Neural progenitor cell (in vitro differentiated cells): ENCODE measurements around the gene CACHD1. TPM values are rescaled to one million over a fixed set of nuclear protein-coding genes. Genes with fewer than 3 reads are reported as not detected.

Experiments
- DNase-seq: peaks from one replicate; pipeline ENCODE4 v3.0.0-alpha.2; 2016; ENCODE audit warnings: low spot score
- H2AFZ ChIP-seq: fragments of 200-600 bp; sonication (generic); replicated peaks from 2 replicates; pipeline ENCODE4 v1.6.1; 2016; ENCODE audit warnings: antibody characterized with exemption
- H3F3A ChIP-seq: fragments of 200-600 bp; sonication (generic); 2 replicates; pipeline ENCODE4 v1.6.1; 2016; ENCODE audit warnings: antibody characterized with exemption, low read depth
- H3K27ac ChIP-seq: fragments of 200-600 bp; sonication (generic); 2 replicates; pipeline ENCODE4 v1.5.1; 2016; ENCODE audit warnings: mild to moderate bottlenecking
- H3K27me3 ChIP-seq: fragments of 200-600 bp; sonication (generic); 2 replicates; pipeline ENCODE4 v1.6.1; 2016; ENCODE audit warnings: mild to moderate bottlenecking, moderate library complexity
- H3K36me3 ChIP-seq: fragments of 200-600 bp; sonication (generic); 2 replicates; pipeline ENCODE4 v1.5.1; 2016
- H3K4me1 ChIP-seq: fragments of 200-600 bp; sonication (generic); 2 replicates; pipeline ENCODE4 v1.6.1; 2016; ENCODE audit warnings: mixed run types
- H3K4me2 ChIP-seq: fragments of 200-600 bp; sonication (generic); 2 replicates; pipeline ENCODE4 v1.6.1; 2016
- H3K4me3 ChIP-seq: fragments of 200-600 bp; sonication (generic); 2 replicates; pipeline ENCODE4 v1.5.1; 2016
- H3K79me2 ChIP-seq: fragments of 200-600 bp; sonication (generic); 2 replicates; pipeline ENCODE4 v1.6.1; 2016; ENCODE audit warnings: low read depth
- H3K9ac ChIP-seq: fragments of 200-600 bp; sonication (generic); 2 replicates; pipeline ENCODE4 v1.6.1; 2016
- H3K9me3 ChIP-seq: fragments of 200-600 bp; sonication (generic); 2 replicates; pipeline ENCODE4 v1.5.1; 2016; ENCODE audit warnings: low read depth
- H4K20me1 ChIP-seq: fragments of 200-600 bp; sonication (generic); 2 replicates; pipeline ENCODE4 v1.6.1; 2016; ENCODE audit warnings: low read depth
- H3K27ac Mint-ChIP-seq: 3 replicates; pipeline ENCODE4 v1.8.0; 2021; ENCODE audit warnings: mixed read lengths
- H3K27me3 Mint-ChIP-seq: 2 replicates; pipeline ENCODE4 v1.8.0; 2022; ENCODE audit warnings: low read depth, mild to moderate bottlenecking, inconsistent platforms, moderate library complexity, mixed read lengths; ENCODE audit not compliant: insufficient read depth
- H3K36me3 Mint-ChIP-seq: 3 replicates; pipeline ENCODE4 v1.8.0; 2021; ENCODE audit warnings: mixed read lengths
- H3K4me1 Mint-ChIP-seq: 3 replicates; pipeline ENCODE4 v1.8.0; 2021; ENCODE audit warnings: mixed read lengths
- H3K4me3 Mint-ChIP-seq: 3 replicates; pipeline ENCODE4 v1.8.0; 2021; ENCODE audit warnings: mild to moderate bottlenecking, moderate library complexity, mixed read lengths
- H3K9me3 Mint-ChIP-seq: 3 replicates; pipeline ENCODE4 v1.8.0; 2020; ENCODE audit warnings: mixed read lengths
- EZH2 ChIP-seq: fragments of 200-600 bp; sonication (generic); IDR thresholded peaks from 2 replicates; pipeline ENCODE4 v1.6.1; 2017; ENCODE audit warnings: antibody characterized with exemption, mild to moderate bottlenecking, moderate library complexity
- EZH2phosphoT487 ChIP-seq: fragments of 200-600 bp; sonication (generic); IDR thresholded peaks from 2 replicates; pipeline ENCODE4 v1.6.1; 2017; ENCODE audit warnings: antibody characterized with exemption
- total RNA-seq: library from RNA; depleted of rRNA; stranded (reverse); fragments of >200 nt; gene quantifications from 2 replicates; pipeline ENCODE4 v1.2.3, GENCODE V29; 2015; ENCODE audit warnings: low replicate concordance
- TF ChIP-seq, protein P1 (sequence below): fragments of 200-600 bp; sonication (generic); IDR thresholded peaks from 2 replicates; pipeline ENCODE4 v1.5.1; 2017; ENCODE audit warnings: antibody characterized with exemption, mild to moderate bottlenecking

Gene CACHD1
- total RNA-seq, 1 donor from 2014 or later: 61.0 TPM

- no peaks in the 10 kb centered on the region for H3K9me3 ChIP-seq
- peak overlapping the region; percentile 92 for H3K4me3 ChIP-seq
- no peaks in the 10 kb centered on the region for H3K9me3 Mint-ChIP-seq
- peak overlapping the region; percentile 14 for H3K27ac ChIP-seq
- H3K27me3 Mint-ChIP-seq: peaks cover 7% of the 10 kb centered on the region
- H3F3A ChIP-seq: peaks cover 42% of the 10 kb centered on the region
- H3K4me3 Mint-ChIP-seq: peak overlapping the region; percentile 97
- H3K4me2 ChIP-seq: peak overlapping the region; percentile 97
- peak overlapping the region; percentile 82 for H3K27ac Mint-ChIP-seq
- TF ChIP-seq, protein P1, sequence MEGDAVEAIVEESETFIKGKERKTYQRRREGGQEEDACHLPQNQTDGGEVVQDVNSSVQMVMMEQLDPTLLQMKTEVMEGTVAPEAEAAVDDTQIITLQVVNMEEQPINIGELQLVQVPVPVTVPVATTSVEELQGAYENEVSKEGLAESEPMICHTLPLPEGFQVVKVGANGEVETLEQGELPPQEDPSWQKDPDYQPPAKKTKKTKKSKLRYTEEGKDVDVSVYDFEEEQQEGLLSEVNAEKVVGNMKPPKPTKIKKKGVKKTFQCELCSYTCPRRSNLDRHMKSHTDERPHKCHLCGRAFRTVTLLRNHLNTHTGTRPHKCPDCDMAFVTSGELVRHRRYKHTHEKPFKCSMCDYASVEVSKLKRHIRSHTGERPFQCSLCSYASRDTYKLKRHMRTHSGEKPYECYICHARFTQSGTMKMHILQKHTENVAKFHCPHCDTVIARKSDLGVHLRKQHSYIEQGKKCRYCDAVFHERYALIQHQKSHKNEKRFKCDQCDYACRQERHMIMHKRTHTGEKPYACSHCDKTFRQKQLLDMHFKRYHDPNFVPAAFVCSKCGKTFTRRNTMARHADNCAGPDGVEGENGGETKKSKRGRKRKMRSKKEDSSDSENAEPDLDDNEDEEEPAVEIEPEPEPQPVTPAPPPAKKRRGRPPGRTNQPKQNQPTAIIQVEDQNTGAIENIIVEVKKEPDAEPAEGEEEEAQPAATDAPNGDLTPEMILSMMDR: no peak
- TF ChIP-seq EZH2: no peak
- TF ChIP-seq EZH2phosphoT487: no peak
- peaks cover 56% of the 10 kb centered on the region for H4K20me1 ChIP-seq
- peaks cover 41% of the 10 kb centered on the region for H3K4me1 Mint-ChIP-seq
- no peak overlapping the region for H2AFZ ChIP-seq
- peak; percentile 30 for DNase-seq
- no peaks in the 10 kb centered on the region for H3K36me3 ChIP-seq
- peaks cover 47% of the 10 kb centered on the region for H3K27me3 ChIP-seq
- H3K9ac ChIP-seq: no peak overlapping the region
- peaks cover 13% of the 10 kb centered on the region for H3K36me3 Mint-ChIP-seq
- H3K79me2 ChIP-seq: peaks cover 66% of the 10 kb centered on the region
- H3K4me1 ChIP-seq: peaks cover 31% of the 10 kb centered on the region
Observed at GRCh38 chr1:64472040-64472376, 2.1 kb downstream of the CACHD1 start.

DNA sequence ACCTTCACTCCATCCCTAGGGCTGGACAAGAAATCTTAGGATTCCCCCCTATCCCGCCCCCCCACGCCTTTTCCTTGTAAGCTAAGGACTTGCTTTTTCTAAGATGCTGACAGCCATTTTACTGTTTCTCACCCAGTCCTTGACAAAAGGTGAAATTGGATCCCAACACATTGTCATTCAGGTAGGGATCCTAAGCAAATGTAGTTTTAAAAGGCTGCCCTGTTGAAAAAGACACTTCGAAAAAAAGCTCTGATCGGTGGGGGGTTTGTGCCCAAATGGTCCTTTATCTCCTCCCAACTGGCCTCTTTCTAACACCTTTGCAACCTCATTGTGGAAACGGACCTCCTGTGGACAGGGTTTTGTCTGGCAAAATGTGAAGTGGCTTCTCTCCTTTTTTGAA is 2.9 kb downstream of the CACHD1 start:
- no peaks in the 10 kb centered on the region for H3K9me3 ChIP-seq
- peaks cover 39% of the 10 kb centered on the region for H3K27me3 ChIP-seq
- Mint-ChIP-seq H3K4me3 (peak overlapping the region; percentile 97), H3K9me3 (no peaks in the 10 kb centered on the region), H3K27me3 (peaks cover 7% of the 10 kb centered on the region), H3K27ac (no peak overlapping the region), H3K36me3 (peaks cover 13% of the 10 kb centered on the region), H3K4me1 (peaks cover 42% of the 10 kb centered on the region)
- peaks cover 42% of the 10 kb centered on the region for H3F3A ChIP-seq
- peaks cover 74% of the 10 kb centered on the region for H3K79me2 ChIP-seq
- H3K9ac ChIP-seq: no peak overlapping the region
- H2AFZ ChIP-seq: no peak overlapping the region
- H3K27ac ChIP-seq: peak overlapping the region; percentile 4
- H3K4me1 ChIP-seq: peaks cover 31% of the 10 kb centered on the region
- H3K4me2 ChIP-seq: peak overlapping the region; percentile 97
- DNase-seq: peak; percentile 89
- H3K4me3 ChIP-seq: peak overlapping the region; percentile 92
- TF ChIP-seq EZH2phosphoT487 (peak; percentile 83), EZH2 (no peak)
- TF ChIP-seq, protein P1: no peak
- H4K20me1 ChIP-seq: peaks cover 62% of the 10 kb centered on the region
- H3K36me3 ChIP-seq: no peaks in the 10 kb centered on the region

- H3K36me3 Mint-ChIP-seq: peaks cover 13% of the 10 kb centered on the region
- Histone ChIP-seq H3K27me3 (peaks cover 33% of the 10 kb centered on the region), H3K4me1 (peaks cover 31% of the 10 kb centered on the region), H3F3A (peaks cover 42% of the 10 kb centered on the region), H2AFZ (no peak overlapping the region), H3K4me2 (peak overlapping the region; percentile 97), H3K4me3 (peak overlapping the region; percentile 92), H4K20me1 (peaks cover 68% of the 10 kb centered on the region), H3K27ac (peak overlapping the region; percentile 4), H3K9me3 (no peaks in the 10 kb centered on the region), H3K36me3 (no peaks in the 10 kb centered on the region), H3K79me2 (peaks cover 80% of the 10 kb centered on the region), H3K9ac (no peak overlapping the region)
- H3K27me3 Mint-ChIP-seq: peaks cover 7% of the 10 kb centered on the region
- H3K9me3 Mint-ChIP-seq: no peaks in the 10 kb centered on the region
- H3K4me1 Mint-ChIP-seq: peaks cover 45% of the 10 kb centered on the region
- DNase-seq: no peak
- TF ChIP-seq EZH2: no peak
- TF ChIP-seq, protein P1: no peak
- no peak for TF ChIP-seq EZH2phosphoT487
- no peak overlapping the region for H3K27ac Mint-ChIP-seq
- peak overlapping the region; percentile 97 for H3K4me3 Mint-ChIP-seq
Observed at GRCh38 chr1:64473367-64473766, 3.4 kb downstream of the CACHD1 start.
